ENCODE measurements around the gene TMEM161A. TPM values are rescaled to one million over a fixed set of nuclear protein-coding genes. Genes with fewer than 3 reads are reported as not detected.

The TMEM161A gene
- total RNA-seq, 2 donors from 2014 or later = 56.1 to 66.6 TPM

DNA sequence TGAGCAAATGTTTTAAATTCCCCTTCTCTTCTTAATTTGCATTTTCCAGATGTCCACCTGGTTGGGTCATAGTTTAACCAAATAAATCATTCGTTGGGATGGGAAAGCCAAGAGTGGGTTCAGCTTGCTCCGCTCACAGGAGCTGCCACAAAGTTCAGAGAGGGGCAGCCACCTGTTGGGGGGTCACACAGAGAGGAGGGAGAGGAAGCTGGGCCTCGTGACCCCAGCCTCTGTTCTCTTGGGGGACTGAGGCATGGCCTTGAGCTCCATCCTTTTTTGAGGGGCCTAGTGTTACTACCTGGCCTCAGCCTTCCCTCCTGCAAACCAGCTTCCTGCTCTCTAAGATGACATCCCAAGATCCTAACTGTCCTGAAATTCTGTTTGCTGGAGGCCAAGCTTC is 29.3 kb upstream of the TMEM161A start:
- Mint-ChIP-seq H3K36me3 (ENCODE audit: low read depth) (no peaks in the 10 kb centered on the region), H3K4me1 (peaks cover 4% of the 10 kb centered on the region), H3K27ac (no peak overlapping the region), H3K9me3 (no peaks in the 10 kb centered on the region), H3K27me3 (ENCODE audit: insufficient read depth) (peaks cover 57% of the 10 kb centered on the region), H3K4me3 (no peak overlapping the region)
- H3K9me3 ChIP-seq (ENCODE audit: control insufficient read depth, low read length) = no peaks in the 10 kb centered on the region
- H3K36me3 ChIP-seq (ENCODE audit: control insufficient read depth, insufficient read depth, low read length) = no peaks in the 10 kb centered on the region
- H3K27ac ChIP-seq (ENCODE audit: low read depth, low read length) = no peak overlapping the region
- WGBS, 2 experiments (ENCODE audit: insufficient coverage in 1 of 2, insufficient read length in 1 of 2) = 79 to 89% methylated on average over 3 of the region's 3 CpGs
- H3K4me1 ChIP-seq (ENCODE audit: control insufficient read depth, insufficient read depth, low read length) = no peaks in the 10 kb centered on the region
- peaks cover 30% of the 10 kb centered on the region for H3K27me3 ChIP-seq (ENCODE audit: control insufficient read depth, insufficient read depth, low read length, poor library complexity, severe bottlenecking)
- H3K4me3 ChIP-seq (ENCODE audit: low read length) = no peak overlapping the region
- TF ChIP-seq, protein P1, sequence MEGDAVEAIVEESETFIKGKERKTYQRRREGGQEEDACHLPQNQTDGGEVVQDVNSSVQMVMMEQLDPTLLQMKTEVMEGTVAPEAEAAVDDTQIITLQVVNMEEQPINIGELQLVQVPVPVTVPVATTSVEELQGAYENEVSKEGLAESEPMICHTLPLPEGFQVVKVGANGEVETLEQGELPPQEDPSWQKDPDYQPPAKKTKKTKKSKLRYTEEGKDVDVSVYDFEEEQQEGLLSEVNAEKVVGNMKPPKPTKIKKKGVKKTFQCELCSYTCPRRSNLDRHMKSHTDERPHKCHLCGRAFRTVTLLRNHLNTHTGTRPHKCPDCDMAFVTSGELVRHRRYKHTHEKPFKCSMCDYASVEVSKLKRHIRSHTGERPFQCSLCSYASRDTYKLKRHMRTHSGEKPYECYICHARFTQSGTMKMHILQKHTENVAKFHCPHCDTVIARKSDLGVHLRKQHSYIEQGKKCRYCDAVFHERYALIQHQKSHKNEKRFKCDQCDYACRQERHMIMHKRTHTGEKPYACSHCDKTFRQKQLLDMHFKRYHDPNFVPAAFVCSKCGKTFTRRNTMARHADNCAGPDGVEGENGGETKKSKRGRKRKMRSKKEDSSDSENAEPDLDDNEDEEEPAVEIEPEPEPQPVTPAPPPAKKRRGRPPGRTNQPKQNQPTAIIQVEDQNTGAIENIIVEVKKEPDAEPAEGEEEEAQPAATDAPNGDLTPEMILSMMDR (conservative IDR thresholded peaks at IDR 0.05) = no peak
- no peak for DNase-seq
- H3K9ac ChIP-seq (ENCODE audit: extremely low read depth, low read length, poor library complexity, severe bottlenecking) = no peak overlapping the region

DNA sequence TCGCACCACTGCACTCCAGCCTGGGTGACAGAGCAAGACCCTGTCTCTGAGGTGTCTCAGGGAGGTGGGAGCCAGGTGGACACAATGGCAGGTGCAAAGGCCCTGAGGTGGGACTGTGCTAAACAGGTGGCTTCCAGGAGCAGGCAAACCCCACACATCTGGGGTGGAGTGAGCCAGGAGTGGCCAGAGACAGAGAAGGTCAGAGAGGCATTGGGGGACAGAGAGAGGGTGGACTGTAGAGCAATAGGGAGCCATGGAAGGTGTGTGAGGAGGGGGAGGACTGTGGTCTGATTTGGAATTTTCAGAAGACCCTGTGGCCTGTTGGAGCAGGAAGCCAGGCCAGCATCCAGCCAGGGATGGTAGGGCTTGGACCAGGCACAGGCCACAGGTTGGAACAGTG is 27.1 kb upstream of the TMEM161A start:
- Histone ChIP-seq H3K27me3 (ENCODE audit: control insufficient read depth, insufficient read depth, low read length, poor library complexity, severe bottlenecking) (peaks cover 19% of the 10 kb centered on the region), H3K9ac (ENCODE audit: extremely low read depth, low read length, poor library complexity, severe bottlenecking) (no peak overlapping the region), H3K4me1 (ENCODE audit: control insufficient read depth, insufficient read depth, low read length) (no peaks in the 10 kb centered on the region), H3K9me3 (ENCODE audit: control insufficient read depth, low read length) (no peaks in the 10 kb centered on the region), H3K36me3 (ENCODE audit: control insufficient read depth, insufficient read depth, low read length) (no peaks in the 10 kb centered on the region), H3K4me3 (ENCODE audit: low read length) (no peak overlapping the region), H3K27ac (ENCODE audit: low read depth, low read length) (no peak overlapping the region)
- 96% methylated on average over 1 of the region's 1 CpG; no CpG with 5 or more reads in 1 of the 2 experiments for WGBS, 2 experiments (ENCODE audit: insufficient coverage in 1 of 2, insufficient read length in 1 of 2)
- peaks cover 41% of the 10 kb centered on the region for H3K27me3 Mint-ChIP-seq (ENCODE audit: insufficient read depth)
- H3K36me3 Mint-ChIP-seq (ENCODE audit: low read depth) = no peaks in the 10 kb centered on the region
- no peak for DNase-seq
- no peak overlapping the region for H3K4me3 Mint-ChIP-seq
- H3K4me1 Mint-ChIP-seq = peaks cover 4% of the 10 kb centered on the region
- no peak overlapping the region for H3K27ac Mint-ChIP-seq
- TF ChIP-seq, protein P1 (conservative IDR thresholded peaks at IDR 0.05) = no peak
- H3K9me3 Mint-ChIP-seq = no peaks in the 10 kb centered on the region

DNA sequence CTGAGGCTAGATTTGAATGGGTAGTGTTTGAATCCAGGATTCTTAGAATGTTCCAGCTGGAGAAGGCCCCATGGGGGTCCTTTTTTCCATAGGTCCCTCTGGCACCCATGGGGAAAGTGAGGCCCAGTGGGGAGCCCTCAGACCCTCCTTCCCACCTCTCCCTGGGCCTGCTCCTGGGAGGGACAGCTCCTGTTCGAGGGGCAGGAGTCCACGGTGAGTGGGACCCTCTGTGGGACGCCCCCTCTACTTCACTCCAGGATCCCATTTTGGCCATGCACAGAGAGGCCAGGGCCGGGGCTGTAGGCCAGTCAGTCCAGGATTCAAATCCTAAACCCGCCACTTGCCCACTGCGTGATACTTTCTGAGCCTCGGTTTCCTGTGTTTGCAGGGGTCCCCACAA is 24.2 kb upstream of the TMEM161A start:
- no peaks in the 10 kb centered on the region for H3K27me3 ChIP-seq (ENCODE audit: control insufficient read depth, insufficient read depth, low read length, poor library complexity, severe bottlenecking)
- Mint-ChIP-seq H3K9me3 (no peaks in the 10 kb centered on the region), H3K36me3 (ENCODE audit: low read depth) (peaks cover 3% of the 10 kb centered on the region), H3K4me1 (no peaks in the 10 kb centered on the region), H3K4me3 (no peak overlapping the region), H3K27ac (no peak overlapping the region), H3K27me3 (ENCODE audit: insufficient read depth) (peaks cover 15% of the 10 kb centered on the region)
- no peaks in the 10 kb centered on the region for H3K9me3 ChIP-seq (ENCODE audit: control insufficient read depth, low read length)
- H3K4me3 ChIP-seq (ENCODE audit: low read length) = no peak overlapping the region
- no peaks in the 10 kb centered on the region for H3K4me1 ChIP-seq (ENCODE audit: control insufficient read depth, insufficient read depth, low read length)
- H3K27ac ChIP-seq (ENCODE audit: low read depth, low read length) = no peak overlapping the region
- 86 to 94% methylated on average over 4 to 7 of the region's 7 CpGs for WGBS, 2 experiments (ENCODE audit: insufficient coverage in 1 of 2, insufficient read length in 1 of 2)
- no peaks in the 10 kb centered on the region for H3K36me3 ChIP-seq (ENCODE audit: control insufficient read depth, insufficient read depth, low read length)
- TF ChIP-seq, protein P1 (conservative IDR thresholded peaks at IDR 0.05) = no peak
- DNase-seq = no peak
- H3K9ac ChIP-seq (ENCODE audit: extremely low read depth, low read length, poor library complexity, severe bottlenecking) = no peak overlapping the region
